ENCODE measurements around the gene ITPKB.
"Not testable (repeated sequence)": the region's sequence is repeated elsewhere in the genome, so short reads cannot be mapped to it uniquely, and the experiment has no call there.

ITPKB gene

GRCh38 chr1:226639631-226640061, 99.4 kb downstream of the ITPKB start:
- H3K79me1 ChIP-seq (ENCODE audit: low read length) = no peaks in the 10 kb centered on the region
- no peak overlapping the region for H2AK5ac ChIP-seq (ENCODE audit: low read length)
- no peak overlapping the region for H3K23ac ChIP-seq (ENCODE audit: low read length)
- no peaks in the 10 kb centered on the region for H3K36me3 ChIP-seq (ENCODE audit: control insufficient read depth, insufficient read depth, low read length)
- H3K79me2 ChIP-seq (ENCODE audit: control insufficient read depth, insufficient read depth, low read length) = no peaks in the 10 kb centered on the region
- H3K4me1 ChIP-seq (ENCODE audit: control insufficient read depth, low read depth, low read length) = no peaks in the 10 kb centered on the region
- H3K18ac ChIP-seq (ENCODE audit: low read length) = no peak overlapping the region
- H3K4me3 ChIP-seq (ENCODE audit: low read length) = no peak overlapping the region
- H3K56ac ChIP-seq (ENCODE audit: low read length) = no peak overlapping the region
- WGBS (ENCODE audit: extremely low coverage, insufficient coverage, low lambda C conversion rate) = no CpG with 5 or more reads among the region's 18 CpGs
- no peak overlapping the region for H3K9ac ChIP-seq (ENCODE audit: low read length)
- H2BK15ac ChIP-seq (replicated peaks; ENCODE audit: low read depth) = no peak overlapping the region
- no peak overlapping the region for H2BK120ac ChIP-seq (ENCODE audit: low read depth, low read length)
- no peak overlapping the region for H3K27ac ChIP-seq (ENCODE audit: low read depth, low read length)
- H3K27me3 ChIP-seq (ENCODE audit: insufficient read depth, low read length, poor library complexity) = no peaks in the 10 kb centered on the region
- H4K8ac ChIP-seq (ENCODE audit: low read depth, low read length) = no peak overlapping the region
- H3K4me2 ChIP-seq (ENCODE audit: low read length) = no peak overlapping the region
- H2BK5ac ChIP-seq (ENCODE audit: low read length) = no peak overlapping the region
- H3K4ac ChIP-seq (ENCODE audit: low read depth, low read length) = no peak overlapping the region
- H4K5ac ChIP-seq (ENCODE audit: low read length) = no peak overlapping the region
- no peak for DNase-seq

- not testable (repeated sequence) for H3K9ac ChIP-seq (ENCODE audit: low read length); H3K18ac ChIP-seq (ENCODE audit: low read length); H4K8ac ChIP-seq (ENCODE audit: low read depth, low read length); H3K27me3 ChIP-seq (ENCODE audit: insufficient read depth, low read length, poor library complexity); H2BK120ac ChIP-seq (ENCODE audit: low read depth, low read length); H3K23ac ChIP-seq (ENCODE audit: low read length); H3K79me1 ChIP-seq (ENCODE audit: low read length); H2BK15ac ChIP-seq (replicated peaks; ENCODE audit: low read depth); H3K4me1 ChIP-seq (ENCODE audit: control insufficient read depth, low read depth, low read length); H3K56ac ChIP-seq (ENCODE audit: low read length); H4K5ac ChIP-seq (ENCODE audit: low read length); H3K4me2 ChIP-seq (ENCODE audit: low read length); H3K79me2 ChIP-seq (ENCODE audit: control insufficient read depth, insufficient read depth, low read length); H3K27ac ChIP-seq (ENCODE audit: low read depth, low read length); H2BK5ac ChIP-seq (ENCODE audit: low read length); H2AK5ac ChIP-seq (ENCODE audit: low read length); H3K4ac ChIP-seq (ENCODE audit: low read depth, low read length); H3K4me3 ChIP-seq (ENCODE audit: low read length); H3K36me3 ChIP-seq (ENCODE audit: control insufficient read depth, insufficient read depth, low read length); DNase-seq
- no CpG with 5 or more reads among the region's 8 CpGs for WGBS (ENCODE audit: extremely low coverage, insufficient coverage, low lambda C conversion rate)
Observed at GRCh38 chr1:226639206-226639605, 99.9 kb downstream of the ITPKB start.

- Histone ChIP-seq H3K9ac (ENCODE audit: low read length) (no peak overlapping the region), H2BK5ac (ENCODE audit: low read length) (no peak overlapping the region), H3K36me3 (ENCODE audit: control insufficient read depth, insufficient read depth, low read length) (no peaks in the 10 kb centered on the region), H3K4me2 (ENCODE audit: low read length) (no peak overlapping the region), H3K23ac (ENCODE audit: low read length) (no peak overlapping the region), H3K18ac (ENCODE audit: low read length) (no peak overlapping the region), H4K5ac (ENCODE audit: low read length) (no peak overlapping the region), H3K4me1 (ENCODE audit: control insufficient read depth, low read depth, low read length) (no peaks in the 10 kb centered on the region), H3K79me2 (ENCODE audit: control insufficient read depth, insufficient read depth, low read length) (no peaks in the 10 kb centered on the region), H2BK120ac (ENCODE audit: low read depth, low read length) (no peak overlapping the region), H3K79me1 (ENCODE audit: low read length) (no peaks in the 10 kb centered on the region), H3K56ac (ENCODE audit: low read length) (no peak overlapping the region), H3K4ac (ENCODE audit: low read depth, low read length) (no peak overlapping the region), H2BK15ac (replicated peaks; ENCODE audit: low read depth) (no peak overlapping the region), H3K27me3 (ENCODE audit: insufficient read depth, low read length, poor library complexity) (no peaks in the 10 kb centered on the region), H2AK5ac (ENCODE audit: low read length) (no peak overlapping the region), H3K4me3 (ENCODE audit: low read length) (no peak overlapping the region), H4K8ac (ENCODE audit: low read depth, low read length) (no peak overlapping the region), H3K27ac (ENCODE audit: low read depth, low read length) (no peak overlapping the region)
- WGBS (ENCODE audit: extremely low coverage, insufficient coverage, low lambda C conversion rate) = no CpG with 5 or more reads among the region's 16 CpGs
- no peak for DNase-seq
Observed at GRCh38 chr1:226638608-226639007, 100.5 kb downstream of the ITPKB start.

- WGBS (ENCODE audit: extremely low coverage, insufficient coverage, low lambda C conversion rate) = no CpG with 5 or more reads among the region's 10 CpGs
- Histone ChIP-seq H4K8ac (ENCODE audit: low read depth, low read length) (no peak overlapping the region), H3K4me1 (ENCODE audit: control insufficient read depth, low read depth, low read length) (no peaks in the 10 kb centered on the region), H2BK15ac (replicated peaks; ENCODE audit: low read depth) (no peak overlapping the region), H3K36me3 (ENCODE audit: control insufficient read depth, insufficient read depth, low read length) (no peaks in the 10 kb centered on the region), H3K4me2 (ENCODE audit: low read length) (no peak overlapping the region), H3K9ac (ENCODE audit: low read length) (no peak overlapping the region), H4K5ac (ENCODE audit: low read length) (no peak overlapping the region), H3K56ac (ENCODE audit: low read length) (no peak overlapping the region), H2BK120ac (ENCODE audit: low read depth, low read length) (no peak overlapping the region), H3K23ac (ENCODE audit: low read length) (no peak overlapping the region), H3K27me3 (ENCODE audit: insufficient read depth, low read length, poor library complexity) (no peaks in the 10 kb centered on the region), H2BK5ac (ENCODE audit: low read length) (no peak overlapping the region), H3K79me1 (ENCODE audit: low read length) (no peaks in the 10 kb centered on the region), H2AK5ac (ENCODE audit: low read length) (no peak overlapping the region), H3K4me3 (ENCODE audit: low read length) (no peak overlapping the region), H3K79me2 (ENCODE audit: control insufficient read depth, insufficient read depth, low read length) (no peaks in the 10 kb centered on the region), H3K4ac (ENCODE audit: low read depth, low read length) (no peak overlapping the region), H3K27ac (ENCODE audit: low read depth, low read length) (no peak overlapping the region), H3K18ac (ENCODE audit: low read length) (no peak overlapping the region)
- no peak for DNase-seq
Observed at GRCh38 chr1:226638001-226638601, 101.0 kb downstream of the ITPKB start.

GRCh38 chr1:226637147-226637935, 101.7 kb downstream of the ITPKB start:
- WGBS (ENCODE audit: extremely low coverage, insufficient coverage, low lambda C conversion rate) = no CpG with 5 or more reads among the region's 29 CpGs
- no peak overlapping the region for H3K9ac ChIP-seq (ENCODE audit: low read length)
- no peak overlapping the region for H3K4me2 ChIP-seq (ENCODE audit: low read length)
- no peaks in the 10 kb centered on the region for H3K27me3 ChIP-seq (ENCODE audit: insufficient read depth, low read length, poor library complexity)
- no peak overlapping the region for H3K18ac ChIP-seq (ENCODE audit: low read length)
- H3K79me1 ChIP-seq (ENCODE audit: low read length) = no peaks in the 10 kb centered on the region
- H3K4ac ChIP-seq (ENCODE audit: low read depth, low read length) = no peak overlapping the region
- no peak overlapping the region for H2AK5ac ChIP-seq (ENCODE audit: low read length)
- H2BK120ac ChIP-seq (ENCODE audit: low read depth, low read length) = no peak overlapping the region
- H3K56ac ChIP-seq (ENCODE audit: low read length) = no peak overlapping the region
- no peak overlapping the region for H2BK5ac ChIP-seq (ENCODE audit: low read length)
- H3K79me2 ChIP-seq (ENCODE audit: control insufficient read depth, insufficient read depth, low read length) = no peaks in the 10 kb centered on the region
- no peak overlapping the region for H3K27ac ChIP-seq (ENCODE audit: low read depth, low read length)
- no peaks in the 10 kb centered on the region for H3K36me3 ChIP-seq (ENCODE audit: control insufficient read depth, insufficient read depth, low read length)
- H4K8ac ChIP-seq (ENCODE audit: low read depth, low read length) = no peak overlapping the region
- H4K5ac ChIP-seq (ENCODE audit: low read length) = no peak overlapping the region
- H3K4me3 ChIP-seq (ENCODE audit: low read length) = no peak overlapping the region
- H3K23ac ChIP-seq (ENCODE audit: low read length) = no peak overlapping the region
- H2BK15ac ChIP-seq (replicated peaks; ENCODE audit: low read depth) = no peak overlapping the region
- no peaks in the 10 kb centered on the region for H3K4me1 ChIP-seq (ENCODE audit: control insufficient read depth, low read depth, low read length)
- DNase-seq = peak; percentile 46

- Histone ChIP-seq H3K4me1 (ENCODE audit: control insufficient read depth, low read depth, low read length) (no peaks in the 10 kb centered on the region), H3K56ac (ENCODE audit: low read length) (no peak overlapping the region), H3K18ac (ENCODE audit: low read length) (no peak overlapping the region), H2BK15ac (replicated peaks; ENCODE audit: low read depth) (no peak overlapping the region), H2BK120ac (ENCODE audit: low read depth, low read length) (no peak overlapping the region), H4K5ac (ENCODE audit: low read length) (no peak overlapping the region), H3K27ac (ENCODE audit: low read depth, low read length) (no peak overlapping the region), H3K4me2 (ENCODE audit: low read length) (no peak overlapping the region), H3K4me3 (ENCODE audit: low read length) (no peak overlapping the region), H3K79me1 (ENCODE audit: low read length) (no peaks in the 10 kb centered on the region), H3K23ac (ENCODE audit: low read length) (no peak overlapping the region), H2BK5ac (ENCODE audit: low read length) (no peak overlapping the region), H3K27me3 (ENCODE audit: insufficient read depth, low read length, poor library complexity) (no peaks in the 10 kb centered on the region), H4K8ac (ENCODE audit: low read depth, low read length) (no peak overlapping the region), H2AK5ac (ENCODE audit: low read length) (no peak overlapping the region), H3K4ac (ENCODE audit: low read depth, low read length) (no peak overlapping the region), H3K36me3 (ENCODE audit: control insufficient read depth, insufficient read depth, low read length) (no peaks in the 10 kb centered on the region), H3K9ac (ENCODE audit: low read length) (no peak overlapping the region), H3K79me2 (ENCODE audit: control insufficient read depth, insufficient read depth, low read length) (no peaks in the 10 kb centered on the region)
- DNase-seq = no peak
- WGBS (ENCODE audit: extremely low coverage, insufficient coverage, low lambda C conversion rate) = no CpG with 5 or more reads among the region's 1 CpG
Observed at GRCh38 chr1:226636847-226637096, 102.3 kb downstream of the ITPKB start.

Data from mesendoderm (in vitro differentiated cells).